H9 (cell line): ENCODE measurements around the gene GAREM1. TPM values are rescaled to one million over a fixed set of nuclear protein-coding genes. Genes with fewer than 3 reads are reported as not detected.

Source experiments
- DNase-seq: peaks from one replicate; pipeline ENCODE4 v3.0.0-alpha.2; 2017
- H2AFZ ChIP-seq: one replicate; pipeline ENCODE4 v1.6.1; 2013; ENCODE audit warnings: mild to moderate bottlenecking, low read length, control low read depth, moderate library complexity
- H2AK5ac ChIP-seq: 2 replicates; pipeline ENCODE4 v1.6.1; 2013; ENCODE audit warnings: low read length, control low read depth, mixed read lengths; ENCODE audit not compliant: insufficient read length
- H2BK120ac ChIP-seq: one replicate; pipeline ENCODE4 v1.6.1; 2013; ENCODE audit warnings: low read depth, mild to moderate bottlenecking, low read length, control low read depth, inconsistent platforms; ENCODE audit not compliant: poor library complexity, severe bottlenecking
- H2BK12ac ChIP-seq: 2 replicates; pipeline ENCODE4 v1.6.1; 2013; ENCODE audit warnings: low read length, control low read depth, mixed read lengths, low read depth; ENCODE audit not compliant: insufficient read length
- H2BK15ac ChIP-seq: 2 replicates; pipeline ENCODE4 v1.6.1; 2013; ENCODE audit warnings: low read depth, low read length, control low read depth
- H2BK20ac ChIP-seq: one replicate; pipeline ENCODE4 v1.6.1; 2013; ENCODE audit warnings: low read depth, mild to moderate bottlenecking, low read length, control low read depth, inconsistent platforms; ENCODE audit not compliant: poor library complexity, severe bottlenecking
- H2BK5ac ChIP-seq: 2 replicates; pipeline ENCODE4 v1.6.1; 2013; ENCODE audit warnings: low read length, control low read depth, mixed read lengths; ENCODE audit not compliant: insufficient read length
- H3K14ac ChIP-seq: 2 replicates; pipeline ENCODE4 v1.6.1; 2013; ENCODE audit warnings: low read length, control low read depth; ENCODE audit not compliant: insufficient read depth
- H3K18ac ChIP-seq: 2 replicates; pipeline ENCODE4 v1.6.1; 2013; ENCODE audit warnings: low read depth, mild to moderate bottlenecking, mixed read lengths, low read length, control low read depth; ENCODE audit not compliant: insufficient read length
- H3K23ac ChIP-seq: 2 replicates; pipeline ENCODE4 v1.6.1; 2013; ENCODE audit warnings: low read length, control low read depth, mixed read lengths, low read depth; ENCODE audit not compliant: insufficient read length
- H3K23me2 ChIP-seq: 2 replicates; pipeline ENCODE4 v1.6.1; 2013; ENCODE audit warnings: low read depth, mild to moderate bottlenecking, mixed read lengths, low read length, control low read depth; ENCODE audit not compliant: insufficient read length, poor library complexity, severe bottlenecking
- H3K27ac ChIP-seq: 2 replicates; pipeline ENCODE4 v1.5.1; 2013; ENCODE audit warnings: low read length, control low read depth, mixed read lengths, low read depth; ENCODE audit not compliant: insufficient read length
- H3K27me3 ChIP-seq: 2 replicates; pipeline ENCODE4 v1.6.1; 2013; ENCODE audit warnings: low read length, control low read depth, inconsistent platforms; ENCODE audit not compliant: insufficient read depth
- H3K4ac ChIP-seq: 2 replicates; pipeline ENCODE4 v1.6.1; 2013; ENCODE audit warnings: low read depth, mild to moderate bottlenecking, control low read depth, inconsistent platforms, low read length, moderate library complexity
- H3K4me1 ChIP-seq: 2 replicates; pipeline ENCODE4 v1.6.1; 2013; ENCODE audit warnings: low read length, control low read depth, inconsistent platforms; ENCODE audit not compliant: insufficient read depth
- H3K4me2 ChIP-seq: 2 replicates; pipeline ENCODE4 v1.6.1; 2013; ENCODE audit warnings: low read length, control low read depth, mixed read lengths; ENCODE audit not compliant: insufficient read length, insufficient read depth
- H3K56ac ChIP-seq: 2 replicates; pipeline ENCODE4 v1.6.1; 2013; ENCODE audit warnings: low read depth, mild to moderate bottlenecking, mixed read lengths, low read length, control low read depth; ENCODE audit not compliant: insufficient read length
- H3K79me1 ChIP-seq: 2 replicates; pipeline ENCODE4 v1.6.1; 2013; ENCODE audit warnings: low read depth, mild to moderate bottlenecking, moderate library complexity, low read length, control low read depth, inconsistent platforms; ENCODE audit not compliant: insufficient read depth, poor library complexity, severe bottlenecking
- H3K79me2 ChIP-seq: 2 replicates; pipeline ENCODE4 v1.6.1; 2013; ENCODE audit warnings: low read length, control low read depth, inconsistent platforms; ENCODE audit not compliant: insufficient read depth
- H3K9ac ChIP-seq: 2 replicates; pipeline ENCODE4 v1.6.1; 2013; ENCODE audit warnings: low read length, control low read depth, mixed read lengths; ENCODE audit not compliant: insufficient read length; ENCODE audit errors: extremely low read depth
- H3K9me3 ChIP-seq: one replicate; pipeline ENCODE4 v1.6.1; 2013; ENCODE audit warnings: low read depth, low read length, inconsistent platforms; ENCODE audit not compliant: control insufficient read depth
- H3T11ph ChIP-seq: one replicate; pipeline ENCODE4 v1.6.1; 2013; ENCODE audit warnings: mild to moderate bottlenecking, low read length, control low read depth, inconsistent platforms
- H4K20me1 ChIP-seq: one replicate; pipeline ENCODE4 v1.6.1; 2013; ENCODE audit not compliant: control insufficient read depth, insufficient read length, insufficient read depth
- H4K5ac ChIP-seq: 2 replicates; pipeline ENCODE4 v1.6.1; 2013; ENCODE audit warnings: low read depth, mild to moderate bottlenecking, mixed read lengths, low read length, control low read depth; ENCODE audit not compliant: insufficient read length
- H4K8ac ChIP-seq: replicated peaks from 2 replicates; pipeline ENCODE4 v1.6.1; 2013; ENCODE audit warnings: low read length, control low read depth, mixed read lengths, low read depth; ENCODE audit not compliant: insufficient read length
- H4K91ac ChIP-seq: 2 replicates; pipeline ENCODE4 v1.6.1; 2013; ENCODE audit warnings: low read depth, mild to moderate bottlenecking, moderate library complexity, mixed read lengths, low read length, control low read depth; ENCODE audit not compliant: insufficient read length
- H3K27ac Mint-ChIP-seq, 3 experiments: 2 replicates in 2 of 3; 3 replicates in 1 of 3; pipeline ENCODE4 v1.8.0; 2020 to 2021; ENCODE audit warnings: mixed read lengths in 3 of 3, mild to moderate bottlenecking in 1 of 3, moderate library complexity in 1 of 3
- H3K27me3 Mint-ChIP-seq: 2 replicates; pipeline ENCODE4 v1.8.0; 2021; ENCODE audit warnings: low read depth, mild to moderate bottlenecking, moderate library complexity, mixed read lengths
- H3K36me3 Mint-ChIP-seq, 3 experiments: 2 replicates in 2 of 3; 3 replicates in 1 of 3; pipeline ENCODE4 v1.8.0; 2020 to 2021; ENCODE audit warnings: low read depth in 3 of 3, mixed read lengths in 3 of 3; ENCODE audit not compliant: insufficient read depth in 1 of 3
- H3K4me1 Mint-ChIP-seq, 2 experiments: 2 replicates each; pipeline ENCODE4 v1.8.0; 2020; ENCODE audit warnings: mixed read lengths in 2 of 2
- H3K4me3 Mint-ChIP-seq, 2 experiments: 2 replicates in 1 of 2; 3 replicates in 1 of 2; pipeline ENCODE4 v1.8.0; 2020 to 2021; ENCODE audit warnings: mild to moderate bottlenecking in 2 of 2, mixed read lengths in 2 of 2, moderate library complexity in 1 of 2
- H3K9me3 Mint-ChIP-seq, 2 experiments: 2 replicates in 1 of 2; 3 replicates in 1 of 2; pipeline ENCODE4 v1.8.0; 2020; ENCODE audit warnings: mild to moderate bottlenecking in 2 of 2, mixed read lengths in 2 of 2, moderate library complexity in 1 of 2
- WGBS: extraction: QIAGEN DNeasy Blood & Tissue Kit; methylation state at CpG from one replicate; pipeline ENCODE4 v1.1.7; 2013; ENCODE audit warnings: missing lambda C conversion rate, low lambda C conversion rate, mixed read lengths; ENCODE audit not compliant: insufficient read length; ENCODE audit errors: extremely low coverage; 5-methylcytosine and 5-hydroxymethylcytosine counted together
- total RNA-seq: library from RNA; stranded (reverse); gene quantifications from 2 replicates; pipeline ENCODE4 v1.2.1, GENCODE V29; 2021
- TF ChIP-seq, protein P1 (sequence below): fragments of 200-600 bp; sonication (generic); conservative IDR thresholded peaks from 3 replicates; pipeline ENCODE4 v1.8.0; 2021; ENCODE audit warnings: antibody characterized with exemption, mild to moderate bottlenecking

GAREM1 gene
- total RNA-seq, 1 experiment from 2014 or later = 4.4 TPM

DNA sequence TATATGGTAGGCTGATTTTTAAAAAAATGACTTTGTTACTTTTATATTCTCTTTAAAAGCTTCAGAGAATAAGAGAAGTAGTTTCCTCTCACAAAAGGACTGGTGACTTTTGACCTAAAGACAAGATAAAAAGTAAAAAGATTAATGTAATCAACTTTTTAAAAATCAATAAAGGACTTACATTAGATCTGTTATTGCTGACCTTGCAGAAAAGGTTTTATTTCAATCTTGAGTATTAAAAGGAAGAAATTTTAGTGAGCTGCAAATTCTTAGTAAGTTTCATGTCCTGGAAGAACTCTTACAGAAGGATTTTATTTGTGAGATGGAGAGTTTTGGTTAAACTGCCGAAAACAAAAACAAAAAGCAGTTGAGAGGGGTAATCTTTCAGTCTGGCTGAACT is 2.2 kb upstream of the GAREM1 start:
- H4K91ac ChIP-seq = no peak overlapping the region
- Mint-ChIP-seq H3K4me1 (peaks cover 26 to 29% of the 10 kb centered on the region in 2 experiments), H3K9me3 (no peaks in the 10 kb centered on the region; a peak in 1 of 5 replicates)

More for the DNA sequence above, 2.2 kb upstream of the GAREM1 start:
- WGBS = no CpG with 5 or more reads among the region's 1 CpG
- no peak overlapping the region for H2BK15ac ChIP-seq
- H2BK120ac ChIP-seq = no peak overlapping the region
- no peak overlapping the region for H3K14ac ChIP-seq
- H3T11ph ChIP-seq = no peak overlapping the region
- H3K27me3 ChIP-seq = peaks cover 3% of the 10 kb centered on the region; the same call in 1 of the 2 replicates
- no peak overlapping the region for H3K4me3 Mint-ChIP-seq
- DNase-seq = no peak
- H3K27ac ChIP-seq = no peak overlapping the region
- no peak overlapping the region for H2AFZ ChIP-seq
- H3K27me3 Mint-ChIP-seq = peaks cover 46% of the 10 kb centered on the region
- no peaks in the 10 kb centered on the region for H3K9me3 ChIP-seq
- no peak overlapping the region for H3K4ac ChIP-seq
- no peaks in the 10 kb centered on the region for H3K79me1 ChIP-seq
- H3K79me2 ChIP-seq = 0 out of 2 replicates have a peak, but pooled peaks cover 3% of the 10 kb centered on the region
- no peak overlapping the region for H2AK5ac ChIP-seq
- no peak overlapping the region for H3K23ac ChIP-seq
- H3K27ac Mint-ChIP-seq = no peak overlapping the region
- H2BK12ac ChIP-seq = no peak overlapping the region
- H3K18ac ChIP-seq = no peak overlapping the region
- H4K8ac ChIP-seq = no peak overlapping the region
- no peaks in the 10 kb centered on the region for H4K20me1 ChIP-seq
- H3K4me2 ChIP-seq = no peak overlapping the region
- peaks cover 8% of the 10 kb centered on the region for H3K23me2 ChIP-seq
- H2BK20ac ChIP-seq = no peak overlapping the region
- H2BK5ac ChIP-seq = no peak overlapping the region
- no peak overlapping the region for H3K56ac ChIP-seq
- peaks cover 4% of the 10 kb centered on the region; the same call in 1 of the 2 replicates for H3K4me1 ChIP-seq
- H4K5ac ChIP-seq = no peak overlapping the region
- TF ChIP-seq, protein P1, sequence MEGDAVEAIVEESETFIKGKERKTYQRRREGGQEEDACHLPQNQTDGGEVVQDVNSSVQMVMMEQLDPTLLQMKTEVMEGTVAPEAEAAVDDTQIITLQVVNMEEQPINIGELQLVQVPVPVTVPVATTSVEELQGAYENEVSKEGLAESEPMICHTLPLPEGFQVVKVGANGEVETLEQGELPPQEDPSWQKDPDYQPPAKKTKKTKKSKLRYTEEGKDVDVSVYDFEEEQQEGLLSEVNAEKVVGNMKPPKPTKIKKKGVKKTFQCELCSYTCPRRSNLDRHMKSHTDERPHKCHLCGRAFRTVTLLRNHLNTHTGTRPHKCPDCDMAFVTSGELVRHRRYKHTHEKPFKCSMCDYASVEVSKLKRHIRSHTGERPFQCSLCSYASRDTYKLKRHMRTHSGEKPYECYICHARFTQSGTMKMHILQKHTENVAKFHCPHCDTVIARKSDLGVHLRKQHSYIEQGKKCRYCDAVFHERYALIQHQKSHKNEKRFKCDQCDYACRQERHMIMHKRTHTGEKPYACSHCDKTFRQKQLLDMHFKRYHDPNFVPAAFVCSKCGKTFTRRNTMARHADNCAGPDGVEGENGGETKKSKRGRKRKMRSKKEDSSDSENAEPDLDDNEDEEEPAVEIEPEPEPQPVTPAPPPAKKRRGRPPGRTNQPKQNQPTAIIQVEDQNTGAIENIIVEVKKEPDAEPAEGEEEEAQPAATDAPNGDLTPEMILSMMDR = no peak
- H3K36me3 Mint-ChIP-seq = peaks cover 0 to 3% (median 0%) of the 10 kb centered on the region in 3 experiments; a peak in 1 of 7 replicates
- H3K9ac ChIP-seq = no peak overlapping the region
